Trophoblast cell (in vitro differentiated cells and primary cell): Measurements from ENCODE around the gene RDH5.

Experiments
- DNase-seq, 2 donors: peaks; one replicate each; pipeline ENCODE4 v3.0.0-alpha.2; 2016
- H2AFZ ChIP-seq: 2 replicates; pipeline ENCODE4 v1.6.1; 2013; ENCODE audit warnings: low read length, moderate library complexity, mild to moderate bottlenecking; ENCODE audit not compliant: insufficient read depth, poor library complexity
- H2AK5ac ChIP-seq: 2 replicates; pipeline ENCODE4 v1.6.1; 2013; ENCODE audit warnings: mild to moderate bottlenecking, low read length
- H2BK120ac ChIP-seq: 2 replicates; pipeline ENCODE4 v1.6.1; 2013; ENCODE audit warnings: low read length, mild to moderate bottlenecking, moderate library complexity; ENCODE audit not compliant: insufficient read depth, poor library complexity
- H2BK12ac ChIP-seq: 2 replicates; pipeline ENCODE4 v1.6.1; 2013; ENCODE audit warnings: mild to moderate bottlenecking, low read length, moderate library complexity
- H2BK5ac ChIP-seq: 2 replicates; pipeline ENCODE4 v1.6.1; 2013; ENCODE audit warnings: low read length, low read depth, moderate library complexity, mild to moderate bottlenecking; ENCODE audit not compliant: poor library complexity
- H3K14ac ChIP-seq: 2 replicates; pipeline ENCODE4 v1.6.1; 2013; ENCODE audit warnings: mild to moderate bottlenecking, low read length
- H3K18ac ChIP-seq: 2 replicates; pipeline ENCODE4 v1.6.1; 2013; ENCODE audit warnings: mild to moderate bottlenecking, low read length
- H3K23ac ChIP-seq: 2 replicates; pipeline ENCODE4 v1.6.1; 2013; ENCODE audit warnings: low read length
- H3K27ac ChIP-seq: 2 replicates; pipeline ENCODE4 v1.5.1; 2013; ENCODE audit warnings: low read depth, mild to moderate bottlenecking, inconsistent platforms, low read length, moderate library complexity
- H3K27me3 ChIP-seq: 2 replicates; pipeline ENCODE4 v1.6.1; 2013; ENCODE audit warnings: inconsistent platforms, mild to moderate bottlenecking, low read length, moderate library complexity; ENCODE audit not compliant: insufficient read depth
- H3K36me3 ChIP-seq, 2 experiments: 1 replicate in 1 of 2; 2 replicates in 1 of 2; pipeline ENCODE4 v1.6.1; 2013; ENCODE audit warnings: low read length in 2 of 2, mild to moderate bottlenecking in 2 of 2, moderate library complexity in 1 of 2; ENCODE audit not compliant: insufficient read depth in 2 of 2, control insufficient read depth in 1 of 2
- H3K4ac ChIP-seq: 2 replicates; pipeline ENCODE4 v1.6.1; 2013; ENCODE audit warnings: low read depth, mild to moderate bottlenecking, low read length, moderate library complexity
- H3K4me1 ChIP-seq, 2 experiments: 1 replicate in 1 of 2; 2 replicates in 1 of 2; pipeline ENCODE4 v1.6.1; 2013; ENCODE audit warnings: low read length in 2 of 2, mild to moderate bottlenecking in 2 of 2, moderate library complexity in 1 of 2; ENCODE audit not compliant: insufficient read depth in 2 of 2, control insufficient read depth in 1 of 2
- H3K4me2 ChIP-seq: 2 replicates; pipeline ENCODE4 v1.6.1; 2013; ENCODE audit warnings: inconsistent platforms, mild to moderate bottlenecking, low read length, moderate library complexity
- H3K4me3 ChIP-seq: 2 replicates; pipeline ENCODE4 v1.5.1; 2013; ENCODE audit warnings: mild to moderate bottlenecking, low read depth, low read length, inconsistent platforms
- H3K79me1 ChIP-seq: one replicate; pipeline ENCODE4 v1.6.1; 2013; ENCODE audit warnings: low read length
- H3K79me2 ChIP-seq: 2 replicates; pipeline ENCODE4 v1.6.1; 2013; ENCODE audit warnings: low read length, mild to moderate bottlenecking; ENCODE audit not compliant: control insufficient read depth, insufficient read depth, poor library complexity
- H3K9ac ChIP-seq: 2 replicates; pipeline ENCODE4 v1.6.1; 2013; ENCODE audit warnings: mild to moderate bottlenecking, low read length
- H3K9me3 ChIP-seq: 2 replicates; pipeline ENCODE4 v1.6.1; 2013; ENCODE audit warnings: low read depth, mild to moderate bottlenecking, control low read depth, inconsistent platforms, low read length; ENCODE audit not compliant: insufficient read depth
- H4K12ac ChIP-seq: 2 replicates; pipeline ENCODE4 v1.6.1; 2013; ENCODE audit warnings: low read depth, mild to moderate bottlenecking, low read length, moderate library complexity
- H4K8ac ChIP-seq: 2 replicates; pipeline ENCODE4 v1.6.1; 2013; ENCODE audit warnings: low read depth, mild to moderate bottlenecking, low read length, moderate library complexity
- H4K91ac ChIP-seq: one replicate; pipeline ENCODE4 v1.6.1; 2013; ENCODE audit warnings: low read depth, mild to moderate bottlenecking, low read length, moderate library complexity
- WGBS: extraction: QIAGEN DNeasy Blood & Tissue Kit; methylation state at CpG from one replicate; pipeline ENCODE4 v1.1.7; 2013; ENCODE audit warnings: missing lambda C conversion rate; ENCODE audit not compliant: insufficient read length, insufficient coverage; ENCODE audit errors: extremely low coverage; 5-methylcytosine and 5-hydroxymethylcytosine counted together

The RDH5 gene

GRCh38 chr12:55703901-55704761, 16.1 kb upstream of the RDH5 start:
- no peak overlapping the region for H2AK5ac ChIP-seq
- H3K9ac ChIP-seq: no peak overlapping the region
- no peak overlapping the region for H3K18ac ChIP-seq
- WGBS: no CpG with 5 or more reads among the region's 6 CpGs
- H3K23ac ChIP-seq: no peak overlapping the region
- H3K14ac ChIP-seq: no peak overlapping the region
- H4K8ac ChIP-seq: no peak overlapping the region
- no peaks in the 10 kb centered on the region for H3K36me3 ChIP-seq
- no peak overlapping the region for H3K4me3 ChIP-seq
- no peak overlapping the region for H4K91ac ChIP-seq
- no peak for DNase-seq
- no peak overlapping the region for H4K12ac ChIP-seq
- H3K27me3 ChIP-seq: peaks cover 19% of the 10 kb centered on the region
- no peak overlapping the region for H3K4me2 ChIP-seq
- H2BK12ac ChIP-seq: no peak overlapping the region
- H3K79me1 ChIP-seq: no peaks in the 10 kb centered on the region
- H3K9me3 ChIP-seq: peaks cover 3% of the 10 kb centered on the region
- no peak overlapping the region for H2BK5ac ChIP-seq
- H2BK120ac ChIP-seq: no peak overlapping the region
- H3K27ac ChIP-seq: no peak overlapping the region
- H3K4me1 ChIP-seq: peaks cover 2 to 8% of the 10 kb centered on the region in 2 experiments
- no peaks in the 10 kb centered on the region for H3K79me2 ChIP-seq
- no peak overlapping the region for H2AFZ ChIP-seq
- no peak overlapping the region for H3K4ac ChIP-seq

DNA sequence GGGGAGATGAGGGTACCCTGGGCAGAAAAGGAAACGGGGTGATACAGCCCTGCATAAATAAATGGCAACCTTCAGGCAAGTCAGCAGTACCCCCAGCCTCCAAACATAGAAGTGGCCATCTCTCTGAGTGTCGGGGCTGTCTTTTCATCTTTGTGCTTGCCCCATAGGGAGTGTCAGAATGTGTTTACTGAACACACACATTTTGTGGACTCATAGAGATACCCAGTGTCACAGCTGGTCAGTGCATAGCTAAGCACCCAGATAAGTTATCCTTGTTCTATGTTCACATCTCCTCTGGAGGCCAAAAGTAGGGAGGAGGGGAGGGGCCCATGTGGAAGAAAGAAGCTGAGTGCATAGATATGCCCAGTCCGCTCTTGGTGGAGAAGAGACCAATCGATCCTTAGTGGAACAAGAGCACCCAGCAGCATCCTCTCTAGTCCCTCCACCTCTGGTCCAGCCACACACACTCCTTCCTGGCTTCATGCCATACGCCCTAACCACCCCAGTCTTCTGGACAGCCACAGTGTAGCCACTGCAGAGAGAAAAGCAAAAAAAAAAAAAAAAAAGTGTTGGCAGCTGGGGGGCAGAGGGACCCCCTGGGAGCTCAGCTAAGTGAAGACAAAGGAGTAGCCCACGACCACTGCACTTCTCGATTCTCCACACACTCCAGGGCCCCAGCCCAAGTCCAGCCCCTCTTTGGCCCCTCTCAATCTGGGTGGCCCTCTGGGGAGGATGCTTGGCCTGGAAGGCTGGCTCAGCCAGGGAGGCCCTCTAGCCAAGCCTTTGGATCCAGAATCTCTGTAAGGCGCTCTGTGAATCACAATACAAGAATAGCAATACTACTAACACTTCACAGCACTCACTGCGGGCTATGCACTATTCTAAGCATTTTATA, 15.1 kb upstream of the RDH5 start:
- no peaks in the 10 kb centered on the region for H3K79me1 ChIP-seq
- no peak overlapping the region for H4K91ac ChIP-seq
- H3K79me2 ChIP-seq: no peaks in the 10 kb centered on the region
- no peak overlapping the region for H2AFZ ChIP-seq
- H2AK5ac ChIP-seq: no peak overlapping the region
- H3K9me3 ChIP-seq: peaks cover 3% of the 10 kb centered on the region
- no peak overlapping the region for H4K8ac ChIP-seq
- no peaks in the 10 kb centered on the region for H3K36me3 ChIP-seq
- no peak overlapping the region for H3K9ac ChIP-seq
- H3K4me2 ChIP-seq: no peak overlapping the region
- H3K4me3 ChIP-seq: no peak overlapping the region
- H3K27me3 ChIP-seq: peaks cover 19% of the 10 kb centered on the region
- no peak overlapping the region for H3K27ac ChIP-seq
- DNase-seq: no peak
- H3K4me1 ChIP-seq: peaks cover 2 to 8% of the 10 kb centered on the region in 2 experiments
- no CpG with 5 or more reads among the region's 9 CpGs for WGBS
- no peak overlapping the region for H3K18ac ChIP-seq
- no peak overlapping the region for H2BK120ac ChIP-seq
- H3K14ac ChIP-seq: no peak overlapping the region
- H3K23ac ChIP-seq: no peak overlapping the region
- H3K4ac ChIP-seq: no peak overlapping the region
- no peak overlapping the region for H2BK12ac ChIP-seq
- H4K12ac ChIP-seq: no peak overlapping the region
- no peak overlapping the region for H2BK5ac ChIP-seq

DNA sequence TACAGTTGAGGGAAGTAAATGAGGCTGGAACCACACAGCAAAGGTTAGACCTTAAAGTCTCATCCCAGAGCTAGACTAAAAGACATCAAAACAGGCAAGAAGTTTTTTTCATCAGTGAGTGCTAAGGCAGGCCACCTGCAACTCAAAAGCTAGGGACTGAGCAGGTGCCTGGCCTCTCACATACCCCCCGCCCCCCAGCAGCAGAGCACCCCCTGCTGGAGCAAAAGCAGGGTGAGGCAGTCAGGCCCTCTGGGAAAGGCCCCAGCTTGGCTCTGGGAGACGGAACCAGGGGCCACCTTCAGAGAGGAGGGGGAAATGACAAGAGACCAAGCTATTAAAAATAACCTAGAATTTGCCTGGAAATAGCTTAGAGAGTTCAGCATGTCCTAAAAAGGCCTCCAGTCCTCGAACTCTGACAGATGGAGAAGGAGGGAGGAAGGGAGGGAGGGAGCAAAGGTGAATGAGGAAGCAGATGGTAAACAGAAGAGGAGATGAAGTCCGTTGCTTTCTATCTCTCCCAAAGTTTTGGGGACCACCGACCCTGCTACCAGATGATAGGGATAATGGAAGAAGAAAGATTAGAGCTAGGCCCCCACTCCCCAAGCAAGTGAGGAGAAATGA, 14.3 kb upstream of the RDH5 start:
- Histone ChIP-seq H4K91ac (no peak overlapping the region), H3K27ac (no peak overlapping the region), H2AFZ (no peak overlapping the region), H2BK120ac (no peak overlapping the region), H3K36me3 (no peaks in the 10 kb centered on the region), H3K4me2 (no peak overlapping the region), H3K18ac (no peak overlapping the region), H3K14ac (no peak overlapping the region), H3K9ac (no peak overlapping the region), H3K27me3 (peaks cover 19% of the 10 kb centered on the region), H3K9me3 (peaks cover 3% of the 10 kb centered on the region), H3K23ac (no peak overlapping the region), H2BK12ac (no peak overlapping the region), H3K79me2 (no peaks in the 10 kb centered on the region), H3K4me1 (peaks cover 2 to 8% of the 10 kb centered on the region in 2 experiments), H2AK5ac (no peak overlapping the region), H2BK5ac (no peak overlapping the region), H3K4ac (no peak overlapping the region), H4K12ac (no peak overlapping the region), H3K79me1 (no peaks in the 10 kb centered on the region), H4K8ac (no peak overlapping the region), H3K4me3 (no peak overlapping the region)
- WGBS: no CpG with 5 or more reads among the region's 5 CpGs
- no peak for DNase-seq

DNA sequence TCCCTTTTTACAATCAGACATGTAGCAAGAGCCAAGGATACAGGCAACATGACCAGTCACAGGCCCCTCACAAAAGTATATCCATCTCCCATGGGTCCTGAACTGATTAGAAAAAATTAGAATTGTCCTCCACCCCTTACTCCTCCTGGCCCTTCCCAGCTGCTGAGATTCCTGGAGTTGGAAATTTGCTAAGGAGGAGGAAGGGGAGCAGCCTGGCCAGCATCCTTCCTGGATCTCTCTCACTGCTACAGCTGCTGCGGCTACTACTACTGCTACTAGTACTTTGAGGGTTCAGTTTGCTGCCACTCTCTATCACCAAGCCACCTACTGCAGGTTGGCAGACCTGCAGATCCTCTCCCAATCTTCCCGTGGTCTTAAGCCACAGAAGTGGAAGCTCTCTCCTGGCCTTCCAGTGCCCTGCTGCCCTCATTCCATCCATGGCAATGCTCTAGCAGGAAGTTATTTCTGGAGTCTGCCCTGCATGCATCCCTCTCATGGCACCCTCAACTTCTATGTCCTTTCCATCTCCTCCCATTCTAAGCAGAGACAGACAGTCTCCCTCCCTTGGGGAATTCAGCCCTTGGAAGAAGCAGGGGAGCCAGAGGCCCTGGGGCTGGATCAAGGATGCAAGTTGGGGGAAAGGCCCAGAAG, 13.5 kb upstream of the RDH5 start:
- H3K14ac ChIP-seq: no peak overlapping the region
- DNase-seq: no peak
- no peak overlapping the region for H3K18ac ChIP-seq
- H3K79me2 ChIP-seq: no peaks in the 10 kb centered on the region
- no peak overlapping the region for H3K27ac ChIP-seq
- WGBS: no CpG with 5 or more reads among the region's 2 CpGs
- peaks cover 2 to 8% of the 10 kb centered on the region in 2 experiments for H3K4me1 ChIP-seq
- peak overlapping the region; percentile 87 for H3K4me2 ChIP-seq
- peaks cover 19% of the 10 kb centered on the region for H3K27me3 ChIP-seq
- H3K79me1 ChIP-seq: no peaks in the 10 kb centered on the region
- H3K4ac ChIP-seq: no peak overlapping the region
- no peak overlapping the region for H3K4me3 ChIP-seq
- no peak overlapping the region for H2BK5ac ChIP-seq
- H4K8ac ChIP-seq: no peak overlapping the region
- no peak overlapping the region for H3K23ac ChIP-seq
- no peak overlapping the region for H3K9ac ChIP-seq
- H3K9me3 ChIP-seq: peaks cover 1% of the 10 kb centered on the region
- no peak overlapping the region for H4K91ac ChIP-seq
- H2BK12ac ChIP-seq: no peak overlapping the region
- no peak overlapping the region for H2BK120ac ChIP-seq
- no peak overlapping the region for H2AFZ ChIP-seq
- H2AK5ac ChIP-seq: no peak overlapping the region
- H3K36me3 ChIP-seq: no peaks in the 10 kb centered on the region
- no peak overlapping the region for H4K12ac ChIP-seq
